A673 (cell line): ENCODE results near the gene GBE1. TPM values are rescaled to one million over a fixed set of nuclear protein-coding genes. Genes with fewer than 3 reads are reported as not detected.

ENCODE experiments used
- BruUV-seq: library from RNA; stranded (reverse); fragments of 400-500 nt; replicated peaks from 2 replicates; lab custom pipeline; 2021; lab: Mats Ljungman, UMichigan
- CTCF ChIA-PET: fragments of 300-600 bp; sonication (Branson Sonifier 250); formaldehyde crosslinking; loops from one replicate; lab custom pipeline; 2022; ENCODE audit warnings: antibody characterized with exemption; lab: Charles Lee
- POLR2A ChIA-PET: fragments of 300-600 bp; sonication (Branson Sonifier 250); formaldehyde crosslinking; loops from one replicate; lab custom pipeline; 2022; ENCODE audit warnings: antibody characterized with exemption; ENCODE audit not compliant: low non-redundant PET; lab: Charles Lee
- DNase-seq: peaks from one replicate; pipeline ENCODE4 v3.0.0-alpha.2; 2015; ENCODE audit warnings: low spot score
- H3K27ac ChIP-seq: fragments of 200-600 bp; sonication (generic); 2 replicates; pipeline ENCODE4 v1.5.1; 2016; ENCODE audit warnings: mixed run types, low read depth, mild to moderate bottlenecking, mixed read lengths, antibody characterized with exemption, low read length; ENCODE audit not compliant: poor library complexity, severe bottlenecking
- H3K27me3 ChIP-seq: fragments of 200-600 bp; sonication (generic); replicated peaks from 2 replicates; pipeline ENCODE4 v1.6.1; 2017; ENCODE audit warnings: mixed run types, low read depth, mild to moderate bottlenecking, mixed read lengths, antibody characterized with exemption, low read length; ENCODE audit not compliant: insufficient read depth, poor library complexity
- H3K36me3 ChIP-seq: fragments of 200-600 bp; sonication (generic); 2 replicates; pipeline ENCODE4 v1.6.1; 2016; ENCODE audit warnings: mixed run types, mild to moderate bottlenecking, mixed read lengths, antibody characterized with exemption, low read length; ENCODE audit not compliant: insufficient read depth, poor library complexity, severe bottlenecking
- H3K4me1 ChIP-seq: fragments of 200-600 bp; sonication (generic); 2 replicates; pipeline ENCODE4 v1.6.1; 2017; ENCODE audit warnings: mixed run types, mild to moderate bottlenecking, mixed read lengths, antibody characterized with exemption, low read length; ENCODE audit not compliant: insufficient read depth, poor library complexity, severe bottlenecking
- H3K4me3 ChIP-seq: fragments of 200-600 bp; sonication (generic); 2 replicates; pipeline ENCODE4 v1.5.1; 2016; ENCODE audit warnings: low read depth, mixed run types, mild to moderate bottlenecking, mixed read lengths, low read length; ENCODE audit not compliant: poor library complexity, severe bottlenecking
- H3K9me3 ChIP-seq: fragments of 200-600 bp; sonication (generic); 2 replicates; pipeline ENCODE4 v1.6.1; 2016; ENCODE audit warnings: mixed run types, low read depth, mild to moderate bottlenecking, mixed read lengths, antibody characterized with exemption, low read length; ENCODE audit not compliant: poor library complexity, severe bottlenecking
- CTCF ChIP-seq: fragments of 300-800, 200-600 bp; sonication (generic); conservative IDR thresholded peaks from 2 replicates; pipeline ENCODE4 v1.5.1; 2017; ENCODE audit warnings: low read depth, mild to moderate bottlenecking, antibody characterized with exemption, low read length, moderate library complexity, mixed read lengths
- EZH2 ChIP-seq: fragments of 200-600 bp; sonication (generic); IDR thresholded peaks from 2 replicates; pipeline ENCODE4 v1.6.1; 2017; ENCODE audit warnings: borderline replicate concordance, low read depth, mild to moderate bottlenecking, mixed read lengths, antibody characterized with exemption, low read length; ENCODE audit not compliant: poor library complexity, severe bottlenecking
- intact Hi-C: fragments of 100-400 bp; cut with micrococcal nuclease; formaldehyde crosslinking; loops from one replicate; pipeline ENCODE4 v1.10.0; 2022; ENCODE audit not compliant: unreplicated experiment
- total RNA-seq: library from RNA; stranded (reverse); gene quantifications from 2 replicates; pipeline ENCODE4 v1.2.3, GENCODE V29; 2021

GBE1 gene
- total RNA-seq, 1 experiment from 2014 or later: 8.2 TPM

GRCh38 chr3:81581966-81582599, 179.4 kb downstream of the GBE1 start:
- Histone ChIP-seq H3K4me1 (no peaks in the 10 kb centered on the region), H3K36me3 (no peaks in the 10 kb centered on the region), H3K4me3 (no peak overlapping the region), H3K9me3 (no peaks in the 10 kb centered on the region), H3K27me3 (no peaks in the 10 kb centered on the region), H3K27ac (no peak overlapping the region)
- ChIA-PET POLR2A (no interaction called here), CTCF (no interaction called here)
- intact Hi-C loops: loop anchor here (2.0 to 10.0 kb wide), 3 partner anchors 61 to 1940 kb away; no protein-coding TSS in a partner anchor
- BruUV-seq: no TSS peak
- TF ChIP-seq EZH2 (no peak), CTCF (peak; percentile 80)
- peak; percentile 61 for DNase-seq

GRCh38 chr3:81580355-81580754, 181.1 kb downstream of the GBE1 start:
- Histone ChIP-seq H3K4me3 (no peak overlapping the region), H3K9me3 (no peaks in the 10 kb centered on the region), H3K36me3 (no peaks in the 10 kb centered on the region), H3K4me1 (no peaks in the 10 kb centered on the region), H3K27ac (no peak overlapping the region), H3K27me3 (no peaks in the 10 kb centered on the region)
- ChIA-PET POLR2A (no interaction called here), CTCF (no interaction called here)
- intact Hi-C loops: loop anchor here (5.0 to 10.0 kb wide), 2 partner anchors 554 to 1942 kb away; no protein-coding TSS in a partner anchor
- DNase-seq: no peak
- BruUV-seq: no TSS peak
- TF ChIP-seq CTCF (no peak), EZH2 (no peak)

- TF ChIP-seq CTCF: no peak
- no peak for TF ChIP-seq EZH2
- Histone ChIP-seq H3K9me3 (no peaks in the 10 kb centered on the region), H3K4me3 (no peak overlapping the region), H3K27ac (no peak overlapping the region), H3K4me1 (no peaks in the 10 kb centered on the region), H3K36me3 (no peaks in the 10 kb centered on the region), H3K27me3 (no peaks in the 10 kb centered on the region)
- no TSS peak for BruUV-seq
- POLR2A ChIA-PET: no interaction called here
- no peak for DNase-seq
- CTCF ChIA-PET: no interaction called here
- intact Hi-C loops: loop anchor here (5.0 to 10.0 kb wide), 2 partner anchors 555 to 1943 kb away; no protein-coding TSS in a partner anchor
Measured at GRCh38 chr3:81579744-81580143, 181.7 kb downstream of the GBE1 start.
